Measurements from ENCODE around the gene CHST8.

DNA sequence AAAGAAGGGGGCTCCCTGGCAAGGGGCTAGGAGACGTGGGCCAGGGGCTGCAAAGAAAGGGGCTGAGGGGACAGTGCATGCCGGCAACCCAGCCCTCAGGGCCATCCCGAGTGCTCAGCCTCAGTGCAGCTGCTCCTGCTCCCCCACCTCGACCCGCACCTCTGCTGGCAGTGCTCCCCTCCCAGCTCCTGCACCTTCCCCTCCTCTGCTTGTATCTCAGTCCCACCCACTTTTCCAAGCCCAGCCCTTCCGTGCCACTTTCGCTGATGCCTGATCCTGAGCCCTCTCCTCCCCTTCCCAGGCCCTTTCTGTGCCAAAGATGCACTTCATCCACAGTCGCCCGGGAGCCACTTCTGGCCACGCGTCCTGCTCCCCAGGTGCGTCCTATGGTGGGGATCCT lies 105.0 kb downstream of the CHST8 start:
- TF ChIP-seq, protein P1, sequence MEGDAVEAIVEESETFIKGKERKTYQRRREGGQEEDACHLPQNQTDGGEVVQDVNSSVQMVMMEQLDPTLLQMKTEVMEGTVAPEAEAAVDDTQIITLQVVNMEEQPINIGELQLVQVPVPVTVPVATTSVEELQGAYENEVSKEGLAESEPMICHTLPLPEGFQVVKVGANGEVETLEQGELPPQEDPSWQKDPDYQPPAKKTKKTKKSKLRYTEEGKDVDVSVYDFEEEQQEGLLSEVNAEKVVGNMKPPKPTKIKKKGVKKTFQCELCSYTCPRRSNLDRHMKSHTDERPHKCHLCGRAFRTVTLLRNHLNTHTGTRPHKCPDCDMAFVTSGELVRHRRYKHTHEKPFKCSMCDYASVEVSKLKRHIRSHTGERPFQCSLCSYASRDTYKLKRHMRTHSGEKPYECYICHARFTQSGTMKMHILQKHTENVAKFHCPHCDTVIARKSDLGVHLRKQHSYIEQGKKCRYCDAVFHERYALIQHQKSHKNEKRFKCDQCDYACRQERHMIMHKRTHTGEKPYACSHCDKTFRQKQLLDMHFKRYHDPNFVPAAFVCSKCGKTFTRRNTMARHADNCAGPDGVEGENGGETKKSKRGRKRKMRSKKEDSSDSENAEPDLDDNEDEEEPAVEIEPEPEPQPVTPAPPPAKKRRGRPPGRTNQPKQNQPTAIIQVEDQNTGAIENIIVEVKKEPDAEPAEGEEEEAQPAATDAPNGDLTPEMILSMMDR (conservative IDR thresholded peaks at IDR 0.05; ENCODE audit: low read length) = no peak
- no peak for TF ChIP-seq EZH2phosphoT487 (IDR thresholded peaks at IDR 0.05; ENCODE audit: borderline replicate concordance)

All from Loucy (cell line).